Lower lobe of right lung (tissue), 2 donors: ENCODE measurements around the gene SLC2A4RG. TPM values are rescaled to one million over a fixed set of nuclear protein-coding genes. Genes with fewer than 3 reads are reported as not detected.

ENCODE experiments used
- ATAC-seq, 2 donors: fragments of 200-7000 bp; cut with Tn5 transposase; one replicate each; pipeline ENCODE4 v1.9.1; 2020 to 2022; ENCODE audit warnings: mild to moderate bottlenecking in 2 of 2, moderate library complexity in 2 of 2
- DNase-seq: peaks from one replicate; pipeline ENCODE4 v3.0.0-alpha.2; 2020
- H3K27ac ChIP-seq: fragments of 200-600 bp; one replicate; pipeline ENCODE4 v1.8.0; 2022
- H3K27me3 ChIP-seq: fragments of 200-600 bp; one replicate; pipeline ENCODE4 v1.8.0; 2022; ENCODE audit warnings: low read depth
- H3K36me3 ChIP-seq: fragments of 200-600 bp; one replicate; pipeline ENCODE4 v1.8.0; 2022; ENCODE audit warnings: mild to moderate bottlenecking
- H3K4me1 ChIP-seq: fragments of 200-600 bp; one replicate; pipeline ENCODE4 v1.8.0; 2022
- H3K4me3 ChIP-seq: fragments of 200-600 bp; one replicate; pipeline ENCODE4 v1.8.0; 2022; ENCODE audit warnings: mild to moderate bottlenecking
- H3K9me3 ChIP-seq: fragments of 200-600 bp; one replicate; pipeline ENCODE4 v1.8.0; 2022
- intact Hi-C: fragments of 100-400 bp; cut with DNase I; formaldehyde crosslinking; loops from one replicate; pipeline ENCODE4 v1.11.0; 2022
- total RNA-seq: library from RNA; stranded (reverse); fragmentation: NEBNext Ultra II Directional; extraction: Animal tissue kit (Norgen Biotek cat#: 25700); gene quantifications from one replicate; pipeline ENCODE4 v1.2.1, GENCODE V29; 2021
- TF ChIP-seq, protein P1 (sequence below): fragments of 200-600 bp; IDR thresholded peaks from one replicate; pipeline ENCODE4 v1.8.0; 2022; ENCODE audit warnings: antibody characterized with exemption, mild to moderate bottlenecking
- donor health status: DM: no; HTN: yes; CAD: no; lungs with severe emphysema.

The SLC2A4RG gene
- total RNA-seq, 1 donor from 2014 or later = 50.5 TPM

DNA sequence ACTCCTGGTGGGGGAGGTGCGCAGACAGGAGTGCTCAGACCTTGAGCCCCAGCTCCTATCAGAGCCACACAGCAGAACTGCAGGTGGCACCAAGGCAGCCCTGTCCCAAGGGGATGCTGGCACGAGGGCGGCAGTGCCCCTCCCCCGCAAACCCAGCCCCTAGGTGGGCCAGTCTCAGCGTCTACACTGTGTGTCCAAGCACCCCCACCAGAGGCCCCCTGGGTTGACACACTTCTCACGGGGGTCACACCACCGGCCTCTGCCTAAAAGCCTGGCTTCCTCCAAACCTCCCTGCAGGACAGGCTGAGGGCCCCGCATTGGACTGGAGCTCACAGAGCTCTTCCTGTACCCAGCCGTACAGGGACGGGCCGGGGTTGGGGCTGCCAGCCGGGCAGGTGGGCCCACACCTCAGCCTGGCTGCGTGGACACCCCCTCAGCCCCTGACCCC, 8.1 kb downstream of the SLC2A4RG start:
- Histone ChIP-seq H3K9me3 (no peaks in the 10 kb centered on the region), H3K36me3 (peaks cover 26% of the 10 kb centered on the region), H3K4me1 (no peaks in the 10 kb centered on the region), H3K4me3 (no peak overlapping the region), H3K27me3 (no peaks in the 10 kb centered on the region), H3K27ac (no peak overlapping the region)
- TF ChIP-seq, protein P1, sequence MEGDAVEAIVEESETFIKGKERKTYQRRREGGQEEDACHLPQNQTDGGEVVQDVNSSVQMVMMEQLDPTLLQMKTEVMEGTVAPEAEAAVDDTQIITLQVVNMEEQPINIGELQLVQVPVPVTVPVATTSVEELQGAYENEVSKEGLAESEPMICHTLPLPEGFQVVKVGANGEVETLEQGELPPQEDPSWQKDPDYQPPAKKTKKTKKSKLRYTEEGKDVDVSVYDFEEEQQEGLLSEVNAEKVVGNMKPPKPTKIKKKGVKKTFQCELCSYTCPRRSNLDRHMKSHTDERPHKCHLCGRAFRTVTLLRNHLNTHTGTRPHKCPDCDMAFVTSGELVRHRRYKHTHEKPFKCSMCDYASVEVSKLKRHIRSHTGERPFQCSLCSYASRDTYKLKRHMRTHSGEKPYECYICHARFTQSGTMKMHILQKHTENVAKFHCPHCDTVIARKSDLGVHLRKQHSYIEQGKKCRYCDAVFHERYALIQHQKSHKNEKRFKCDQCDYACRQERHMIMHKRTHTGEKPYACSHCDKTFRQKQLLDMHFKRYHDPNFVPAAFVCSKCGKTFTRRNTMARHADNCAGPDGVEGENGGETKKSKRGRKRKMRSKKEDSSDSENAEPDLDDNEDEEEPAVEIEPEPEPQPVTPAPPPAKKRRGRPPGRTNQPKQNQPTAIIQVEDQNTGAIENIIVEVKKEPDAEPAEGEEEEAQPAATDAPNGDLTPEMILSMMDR = no peak
- intact Hi-C loops = no loop called here
- DNase-seq (no peak), ATAC-seq (no peak)

DNA sequence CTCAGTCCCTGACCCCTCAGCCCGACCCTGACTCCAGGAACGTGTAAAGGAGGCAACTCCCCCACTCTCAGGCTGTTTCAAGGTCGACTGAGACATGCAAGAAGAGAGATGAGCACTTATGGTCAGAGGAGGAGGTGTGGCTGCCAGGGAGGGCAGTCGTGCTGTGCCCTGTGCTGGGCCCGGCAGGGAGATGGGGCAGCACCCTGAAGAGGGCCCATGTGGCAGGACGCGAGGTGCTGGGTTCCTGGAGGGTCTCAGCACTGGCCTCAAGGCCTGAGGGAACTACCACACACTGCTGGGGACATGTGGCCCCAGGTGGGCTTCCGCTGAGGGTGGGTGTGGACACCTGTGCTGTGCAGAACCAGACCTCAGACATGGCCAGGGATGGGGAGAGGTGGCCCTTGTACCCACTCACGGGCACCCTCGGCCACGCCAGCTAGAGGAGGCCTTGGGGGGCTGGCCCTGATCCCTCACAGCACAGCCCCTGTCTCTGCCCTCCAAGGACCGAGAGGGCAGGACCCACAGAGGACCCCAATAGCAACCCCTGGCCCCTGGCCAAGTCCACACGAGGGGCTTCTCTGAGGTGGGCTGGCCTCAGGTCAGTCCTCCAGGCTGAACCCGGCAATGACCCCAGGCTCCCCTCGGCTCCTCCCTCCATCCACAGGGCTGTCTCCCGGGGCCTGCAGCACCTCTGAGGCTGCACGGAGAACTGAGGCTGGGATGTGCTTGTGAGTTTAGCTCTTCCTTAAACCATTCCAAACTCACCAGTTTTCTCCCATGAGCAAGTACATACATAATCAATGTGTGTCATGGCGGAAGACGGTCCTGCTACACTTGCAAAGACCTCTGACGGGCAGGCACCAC, 8.7 kb downstream of the SLC2A4RG start:
- intact Hi-C loops = no loop called here
- DNase-seq (no peak), ATAC-seq (no peak)
- no peaks in the 10 kb centered on the region for H3K27me3 ChIP-seq
- H3K27ac ChIP-seq = no peak overlapping the region
- no peak overlapping the region for H3K4me3 ChIP-seq
- no peaks in the 10 kb centered on the region for H3K4me1 ChIP-seq
- no peaks in the 10 kb centered on the region for H3K9me3 ChIP-seq
- TF ChIP-seq, protein P1 = no peak
- H3K36me3 ChIP-seq = peaks cover 21% of the 10 kb centered on the region

DNA sequence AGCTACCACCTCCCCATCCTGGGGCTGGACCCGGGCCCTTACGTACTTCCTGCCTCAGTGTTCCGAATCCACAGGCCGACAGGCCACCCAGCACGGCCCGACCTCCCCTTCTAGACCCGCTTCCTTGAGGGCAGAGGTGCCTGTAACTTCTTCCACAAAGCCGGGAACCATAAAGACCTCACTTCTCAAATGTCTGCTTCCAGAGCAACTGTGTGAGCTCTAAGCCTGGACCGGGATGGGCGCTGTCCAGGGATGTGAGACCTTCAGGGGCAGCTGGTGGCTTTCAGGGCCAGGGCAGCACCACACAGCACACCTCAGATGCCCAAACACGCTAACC, 9.3 kb downstream of the SLC2A4RG start:
- Histone ChIP-seq H3K27me3 (no peaks in the 10 kb centered on the region), H3K36me3 (peaks cover 15% of the 10 kb centered on the region), H3K27ac (no peak overlapping the region), H3K4me3 (no peak overlapping the region), H3K4me1 (no peaks in the 10 kb centered on the region), H3K9me3 (no peaks in the 10 kb centered on the region)
- intact Hi-C loops = no loop called here
- ATAC-seq (no peak), DNase-seq (no peak)
- TF ChIP-seq, protein P1 = no peak

DNA sequence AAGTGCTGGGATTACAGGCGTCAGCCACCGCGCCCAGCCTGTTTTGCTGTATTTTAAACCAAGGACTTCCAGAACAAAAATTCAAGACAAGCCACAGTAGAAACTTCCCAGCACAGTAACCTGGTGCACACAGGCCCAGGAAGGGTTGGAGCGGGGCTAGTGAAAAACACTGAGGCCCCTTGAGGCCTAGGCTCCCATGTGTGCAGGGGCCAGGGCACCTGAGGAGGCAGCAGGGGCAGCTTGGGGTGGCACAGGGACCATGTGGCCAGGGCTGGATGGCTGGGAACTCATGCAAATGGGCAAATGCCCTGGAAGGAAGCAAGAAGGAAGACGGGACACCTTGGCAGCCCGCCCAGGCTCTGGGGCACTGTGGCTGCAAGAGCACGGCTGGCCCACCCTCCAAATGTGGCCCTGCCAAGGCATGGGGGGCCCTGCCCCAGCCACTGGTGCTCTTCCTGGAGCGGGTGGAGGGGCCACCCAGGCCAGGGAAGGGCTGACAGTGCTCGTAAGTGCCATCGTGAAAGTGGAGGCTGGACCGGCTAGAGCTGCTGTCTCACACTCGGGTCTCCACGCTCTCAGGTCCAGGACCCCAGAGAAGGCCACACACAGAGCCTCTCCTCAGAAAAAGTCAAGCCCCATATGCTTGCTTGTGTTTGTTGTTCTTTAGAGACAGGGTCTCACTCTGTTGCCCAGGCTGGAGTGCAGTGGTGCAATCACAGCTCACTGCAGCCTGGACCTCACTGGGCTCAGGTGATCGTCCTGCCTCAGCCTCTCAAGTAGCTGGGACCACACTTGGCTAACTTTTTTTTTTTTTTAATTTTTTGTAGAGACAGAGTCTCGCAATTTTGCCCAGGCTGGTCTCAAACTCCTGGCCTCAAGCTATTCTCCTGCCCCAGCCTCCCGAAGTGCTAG, 10.3 kb downstream of the SLC2A4RG start:
- H3K27me3 ChIP-seq = no peaks in the 10 kb centered on the region
- H3K4me3 ChIP-seq = no peak overlapping the region
- TF ChIP-seq, protein P1 = no peak
- intact Hi-C loops = no loop called here
- no peak for ATAC-seq
- no peaks in the 10 kb centered on the region for H3K4me1 ChIP-seq
- no peak for DNase-seq
- peaks cover 13% of the 10 kb centered on the region for H3K36me3 ChIP-seq
- H3K9me3 ChIP-seq = no peaks in the 10 kb centered on the region
- no peak overlapping the region for H3K27ac ChIP-seq

DNA sequence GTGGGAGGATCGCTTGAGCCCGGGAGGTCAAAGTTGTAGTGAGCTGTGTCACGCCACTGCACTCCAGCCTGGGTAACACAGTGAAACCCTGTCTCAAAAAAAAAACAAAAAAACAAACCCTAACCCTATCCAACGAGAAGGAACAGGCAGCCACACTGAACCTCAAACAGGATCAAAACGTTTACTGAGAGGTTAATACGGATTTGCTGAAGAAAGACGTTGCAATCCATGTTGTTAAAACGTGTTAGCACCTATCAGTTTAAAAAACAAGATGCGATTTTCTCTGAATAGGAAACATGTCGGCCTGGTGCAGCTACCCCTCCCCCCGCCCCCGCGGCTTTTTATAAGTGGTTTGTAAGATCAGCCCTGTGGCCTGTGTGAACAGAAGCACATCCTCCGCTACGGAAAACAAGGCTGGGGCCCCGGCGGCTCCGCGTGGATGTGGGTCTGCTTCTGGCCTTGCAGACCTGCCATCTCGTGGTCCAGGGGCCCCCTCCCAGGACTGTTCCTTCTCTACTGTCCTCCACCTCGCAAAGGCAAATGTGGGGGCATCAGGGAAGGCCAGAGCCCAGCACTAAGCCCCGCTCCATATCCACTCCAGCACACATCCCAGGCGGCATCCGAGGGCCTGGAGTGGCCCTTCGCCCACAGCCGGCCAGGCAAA, 11.4 kb downstream of the SLC2A4RG start:
- H3K27ac ChIP-seq = no peak overlapping the region
- intact Hi-C loops = no loop called here
- H3K27me3 ChIP-seq = no peaks in the 10 kb centered on the region
- H3K36me3 ChIP-seq = peaks cover 7% of the 10 kb centered on the region
- ATAC-seq (no peak), DNase-seq (no peak)
- H3K4me1 ChIP-seq = no peaks in the 10 kb centered on the region
- no peaks in the 10 kb centered on the region for H3K9me3 ChIP-seq
- no peak overlapping the region for H3K4me3 ChIP-seq
- TF ChIP-seq, protein P1 = no peak
